ENCODE results near the gene CRHBP. TPM values are rescaled to one million over a fixed set of nuclear protein-coding genes. Genes with fewer than 3 reads are reported as not detected.

CRHBP gene
- total RNA-seq, 1 experiment from 2014 or later = not detected

DNA sequence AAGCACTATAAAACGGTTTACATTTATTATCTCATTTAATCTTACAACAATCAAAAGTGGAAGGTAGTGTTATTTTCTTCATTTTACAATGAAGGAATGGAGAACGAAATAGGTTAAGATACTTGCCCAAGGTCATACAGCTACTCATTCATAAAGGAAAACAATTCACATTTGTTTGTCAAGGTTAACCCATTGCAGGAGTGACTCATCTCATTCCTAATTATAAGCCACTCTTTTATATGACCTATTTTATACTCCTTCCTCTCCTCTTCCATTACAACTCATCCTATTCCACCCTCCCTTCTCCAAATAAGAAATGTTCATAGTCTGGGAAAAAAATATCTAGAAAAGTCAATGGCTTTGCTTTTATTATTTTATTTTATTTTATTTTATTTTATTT is 29.6 kb downstream of the CRHBP start:
- Histone ChIP-seq H3F3A (ENCODE audit: insufficient read depth, low read depth) (no peaks in the 10 kb centered on the region), H3K4me3 (no peak overlapping the region), H2AFZ (no peak overlapping the region), H4K20me1 (ENCODE audit: insufficient read depth) (no peaks in the 10 kb centered on the region), H3K79me2 (ENCODE audit: low read depth) (no peaks in the 10 kb centered on the region), H3K9me2 (ENCODE audit: insufficient read depth) (no peaks in the 10 kb centered on the region; the same call in 1 of the 2 replicates), H3K27me3 (ENCODE audit: insufficient read depth, low read depth) (no peaks in the 10 kb centered on the region), H3K36me3 (ENCODE audit: low read depth) (no peaks in the 10 kb centered on the region), H3K4me1 (replicated peaks; ENCODE audit: insufficient read depth) (no peaks in the 10 kb centered on the region), H3K9me3 (ENCODE audit: insufficient read depth, low read depth) (no peaks in the 10 kb centered on the region), H3K4me2 (no peak overlapping the region), H3K27ac (no peak overlapping the region)
- CTCF ChIA-PET = interaction anchor here (0.6 kb wide), 1 partner anchor 917 kb away, joined by 5 read pairs; no protein-coding TSS in a partner anchor
- POLR2A ChIA-PET (ENCODE audit: unreplicated experiment) = interaction anchor here (0.7 kb wide), 1 partner anchor 113 kb away, joined by 3 read pairs; no protein-coding TSS in a partner anchor
- intact Hi-C loops (cut with micrococcal nuclease; ENCODE audit: unreplicated experiment) = no loop called here
- BruUV-seq (replicated peaks) = no TSS peak
- TF ChIP-seq EZH2 (IDR thresholded peaks at IDR 0.05; ENCODE audit: low read depth) = no peak
- TF ChIP-seq, protein P1, sequence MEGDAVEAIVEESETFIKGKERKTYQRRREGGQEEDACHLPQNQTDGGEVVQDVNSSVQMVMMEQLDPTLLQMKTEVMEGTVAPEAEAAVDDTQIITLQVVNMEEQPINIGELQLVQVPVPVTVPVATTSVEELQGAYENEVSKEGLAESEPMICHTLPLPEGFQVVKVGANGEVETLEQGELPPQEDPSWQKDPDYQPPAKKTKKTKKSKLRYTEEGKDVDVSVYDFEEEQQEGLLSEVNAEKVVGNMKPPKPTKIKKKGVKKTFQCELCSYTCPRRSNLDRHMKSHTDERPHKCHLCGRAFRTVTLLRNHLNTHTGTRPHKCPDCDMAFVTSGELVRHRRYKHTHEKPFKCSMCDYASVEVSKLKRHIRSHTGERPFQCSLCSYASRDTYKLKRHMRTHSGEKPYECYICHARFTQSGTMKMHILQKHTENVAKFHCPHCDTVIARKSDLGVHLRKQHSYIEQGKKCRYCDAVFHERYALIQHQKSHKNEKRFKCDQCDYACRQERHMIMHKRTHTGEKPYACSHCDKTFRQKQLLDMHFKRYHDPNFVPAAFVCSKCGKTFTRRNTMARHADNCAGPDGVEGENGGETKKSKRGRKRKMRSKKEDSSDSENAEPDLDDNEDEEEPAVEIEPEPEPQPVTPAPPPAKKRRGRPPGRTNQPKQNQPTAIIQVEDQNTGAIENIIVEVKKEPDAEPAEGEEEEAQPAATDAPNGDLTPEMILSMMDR (conservative IDR thresholded peaks at IDR 0.05) = no peak
- DNase-seq = no peak

DNA sequence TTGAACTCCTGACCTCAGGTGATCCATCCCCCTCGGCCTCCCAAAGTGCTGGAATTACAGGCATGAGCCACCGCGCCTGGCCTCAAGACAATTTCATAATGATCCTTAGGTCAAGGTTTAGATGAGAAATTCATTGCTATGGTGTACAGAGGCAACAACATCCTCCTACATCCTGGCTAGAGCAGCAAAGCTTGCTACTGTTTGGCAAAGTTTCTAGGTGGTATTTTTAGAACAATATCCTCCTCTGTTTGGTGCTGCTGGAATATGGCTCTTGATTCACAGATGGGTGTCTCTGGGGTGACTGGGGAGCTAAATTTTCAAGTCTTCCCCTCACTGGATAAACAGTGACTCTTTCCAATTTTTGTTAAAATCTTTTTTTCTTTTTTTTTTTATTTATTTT is 30.6 kb downstream of the CRHBP start:
- H3K4me2 ChIP-seq = no peak overlapping the region

DNA sequence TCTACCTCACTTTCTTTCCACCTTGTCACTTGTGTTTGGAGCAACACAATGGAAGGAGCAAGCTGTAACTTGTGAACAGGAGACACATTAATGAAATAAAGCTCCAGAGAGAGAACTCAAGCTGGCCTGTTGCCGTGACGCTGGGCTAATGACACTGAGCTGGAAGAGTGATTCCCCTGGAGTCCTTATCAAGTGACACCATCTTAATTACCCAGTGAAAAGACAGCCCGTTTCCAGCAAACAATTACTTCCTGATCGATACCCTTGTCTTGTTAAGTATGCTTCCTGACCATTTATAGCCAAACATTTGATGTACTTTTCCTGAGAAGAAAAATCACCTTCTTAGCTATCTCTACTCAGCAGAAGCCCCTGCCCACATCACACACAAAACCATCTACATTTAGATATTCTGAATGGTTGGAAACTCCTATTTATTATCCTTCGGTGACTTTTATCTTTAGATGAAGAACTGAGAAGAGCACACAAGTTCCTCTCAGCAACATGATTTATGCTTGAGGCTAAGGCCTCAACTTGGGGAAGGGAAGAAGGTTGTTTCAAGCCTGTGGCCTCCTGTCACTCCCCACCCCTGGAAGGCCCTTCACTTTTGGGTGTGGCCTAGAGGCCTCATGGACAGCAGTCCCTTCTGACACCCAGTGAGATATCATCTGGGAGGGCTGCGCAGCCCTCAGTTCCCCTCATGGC is 34.1 kb downstream of the CRHBP start:
- Histone ChIP-seq H3K4me2 (no peak overlapping the region), H3K79me2 (ENCODE audit: low read depth) (no peaks in the 10 kb centered on the region)
- DNase-seq = no peak

More for the DNA sequence above, 30.6 kb downstream of the CRHBP start:
- TF ChIP-seq, protein P1 (conservative IDR thresholded peaks at IDR 0.05) = no peak
- TF ChIP-seq EZH2 (IDR thresholded peaks at IDR 0.05; ENCODE audit: low read depth) = no peak
- no peaks in the 10 kb centered on the region for H3K36me3 ChIP-seq (ENCODE audit: low read depth)
- H3K9me2 ChIP-seq (ENCODE audit: insufficient read depth) = no peaks in the 10 kb centered on the region; the same call in 1 of the 2 replicates
- no peaks in the 10 kb centered on the region for H4K20me1 ChIP-seq (ENCODE audit: insufficient read depth)
- H3K27me3 ChIP-seq (ENCODE audit: insufficient read depth, low read depth) = no peaks in the 10 kb centered on the region
- no peak overlapping the region for H3K4me3 ChIP-seq
- no peak overlapping the region for H3K27ac ChIP-seq
- ChIA-PET CTCF (no interaction called here), POLR2A (ENCODE audit: unreplicated experiment) (no interaction called here)
- intact Hi-C loops (cut with micrococcal nuclease; ENCODE audit: unreplicated experiment) = no loop called here
- H3K9me3 ChIP-seq (ENCODE audit: insufficient read depth, low read depth) = no peaks in the 10 kb centered on the region
- H3K4me1 ChIP-seq (replicated peaks; ENCODE audit: insufficient read depth) = no peaks in the 10 kb centered on the region
- BruUV-seq (replicated peaks) = no TSS peak
- DNase-seq = no peak
- H3K79me2 ChIP-seq (ENCODE audit: low read depth) = no peaks in the 10 kb centered on the region
- H2AFZ ChIP-seq = no peak overlapping the region
- H3F3A ChIP-seq (ENCODE audit: insufficient read depth, low read depth) = no peaks in the 10 kb centered on the region

More for the DNA sequence above, 34.1 kb downstream of the CRHBP start:
- H3K36me3 ChIP-seq (ENCODE audit: low read depth) = no peaks in the 10 kb centered on the region
- H3K9me2 ChIP-seq (ENCODE audit: insufficient read depth) = no peaks in the 10 kb centered on the region
- H3K27ac ChIP-seq = no peak overlapping the region
- TF ChIP-seq, protein P1 (conservative IDR thresholded peaks at IDR 0.05) = no peak
- TF ChIP-seq EZH2 (IDR thresholded peaks at IDR 0.05; ENCODE audit: low read depth) = no peak
- no peak overlapping the region for H3K4me3 ChIP-seq
- no peak overlapping the region for H2AFZ ChIP-seq
- ChIA-PET POLR2A (ENCODE audit: unreplicated experiment) (no interaction called here), CTCF (no interaction called here)
- H3K4me1 ChIP-seq (replicated peaks; ENCODE audit: insufficient read depth) = no peaks in the 10 kb centered on the region
- H3K27me3 ChIP-seq (ENCODE audit: insufficient read depth, low read depth) = no peaks in the 10 kb centered on the region
- H3K9me3 ChIP-seq (ENCODE audit: insufficient read depth, low read depth) = no peaks in the 10 kb centered on the region
- no peaks in the 10 kb centered on the region for H3F3A ChIP-seq (ENCODE audit: insufficient read depth, low read depth)
- no peaks in the 10 kb centered on the region for H4K20me1 ChIP-seq (ENCODE audit: insufficient read depth)
- intact Hi-C loops (cut with micrococcal nuclease; ENCODE audit: unreplicated experiment) = no loop called here
- BruUV-seq (replicated peaks) = no TSS peak

Data from PC-9 (cell line).